ENCODE data around the gene CIAO2B.
"Not testable (repeated sequence)": the region's sequence is repeated elsewhere in the genome, so short reads cannot be mapped to it uniquely, and the experiment has no call there.

CIAO2B gene

DNA sequence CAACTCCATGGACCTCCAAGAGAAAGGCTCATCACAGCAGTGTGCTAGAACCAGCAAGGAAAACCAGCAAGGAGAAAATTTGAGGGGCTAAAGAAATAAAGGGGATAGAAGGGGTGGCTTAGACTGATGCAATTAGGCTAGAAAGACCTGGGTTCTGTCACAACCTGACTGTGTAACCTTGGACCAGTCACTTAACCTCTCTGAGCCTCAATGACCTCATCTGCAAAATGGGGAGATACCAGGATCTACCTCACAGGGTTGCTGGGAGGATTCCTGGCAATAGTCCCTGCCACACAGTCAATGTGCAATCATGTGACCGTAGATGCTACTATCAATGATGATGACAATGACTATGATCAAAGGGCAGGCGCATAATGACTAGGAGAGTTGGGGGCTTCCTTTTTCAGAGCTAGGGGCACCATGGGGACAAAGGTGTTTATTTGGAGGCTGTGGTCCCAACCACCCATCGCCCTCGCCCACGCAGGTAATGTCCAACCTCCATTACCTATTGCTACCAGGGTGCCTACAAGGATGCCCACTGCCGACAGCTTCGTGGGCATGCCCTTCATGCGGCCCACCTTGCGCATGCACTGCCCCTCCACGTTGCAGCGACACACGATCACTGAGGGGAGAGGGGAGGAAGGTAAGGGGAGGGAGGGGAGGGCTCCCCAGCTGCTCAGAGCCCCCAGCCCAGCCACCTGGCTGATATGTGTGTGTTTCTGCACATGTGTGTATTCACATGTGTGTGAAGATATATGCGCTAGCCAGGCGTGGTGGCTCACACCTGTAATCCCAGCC lies 25.2 kb downstream of the CIAO2B start:
- H3K27ac ChIP-seq, result no peak overlapping the region
- no peak overlapping the region for H3K4me3 ChIP-seq

DNA sequence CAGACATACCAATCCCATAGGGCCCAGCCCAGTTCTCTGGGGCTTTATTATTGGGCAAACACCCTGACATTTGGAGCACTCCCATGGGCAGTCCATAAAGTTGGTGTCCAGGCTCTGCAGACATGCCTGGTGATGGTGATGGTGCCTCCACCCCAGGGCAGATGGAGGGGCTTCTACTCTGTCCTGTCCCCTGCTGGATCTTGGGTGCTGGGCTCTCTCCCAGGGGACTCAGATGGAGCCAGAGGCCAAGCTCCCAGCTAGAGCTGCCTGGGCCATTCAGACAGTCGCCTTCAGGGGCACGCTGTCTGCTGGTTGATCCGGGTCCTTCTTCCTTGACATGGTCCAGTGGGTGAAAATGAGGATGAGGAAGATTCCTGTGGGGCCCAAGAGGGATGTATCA lies 26.1 kb downstream of the CIAO2B start:
- Histone ChIP-seq H3K4me3 (no peak overlapping the region), H3K27ac (no peak overlapping the region)

- Histone ChIP-seq H3K27ac (no peak overlapping the region), H3K4me3 (no peak overlapping the region)
These were observed 27.0 kb downstream of the CIAO2B start for GRCh38 chr16:66906916-66907836.

- peak overlapping the region in 1 of 21 experiments; percentile 14 for H3K27ac ChIP-seq
These were observed 28.3 kb downstream of the CIAO2B start for GRCh38 chr16:66905633-66906539.

GRCh38 chr16:66904846-66905632 lies 29.2 kb downstream of the CIAO2B start:
- Histone ChIP-seq H3K27ac (peak overlapping the region in 1 of 21 experiments; percentile 14), H3K4me3 (no peak overlapping the region)

More at GRCh38 chr16:66905633-66906539, 28.3 kb downstream of the CIAO2B start:
- no peak overlapping the region for H3K4me3 ChIP-seq

DNA sequence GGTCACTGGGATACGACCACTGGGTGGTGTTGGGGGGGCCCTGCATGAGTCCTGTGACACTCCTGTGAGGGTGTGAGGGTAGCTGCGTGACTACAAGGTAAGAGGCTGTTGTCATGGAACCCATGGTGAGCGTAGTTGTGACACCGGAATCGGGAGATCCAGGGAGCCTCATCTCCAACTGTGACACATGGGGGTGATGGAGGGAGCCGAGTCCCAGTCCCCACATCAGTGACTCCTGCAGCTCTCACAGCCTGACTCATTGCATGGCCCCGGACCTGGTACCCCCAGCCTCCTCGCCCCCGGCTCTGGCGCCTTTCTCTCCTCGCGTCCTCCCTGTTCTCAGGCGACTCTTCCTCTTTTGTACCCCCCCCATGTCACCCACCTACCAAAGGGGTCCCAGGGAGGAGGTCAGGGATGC lies 29.8 kb downstream of the CIAO2B start:
- H3K27ac ChIP-seq, result no peak overlapping the region

DNA sequence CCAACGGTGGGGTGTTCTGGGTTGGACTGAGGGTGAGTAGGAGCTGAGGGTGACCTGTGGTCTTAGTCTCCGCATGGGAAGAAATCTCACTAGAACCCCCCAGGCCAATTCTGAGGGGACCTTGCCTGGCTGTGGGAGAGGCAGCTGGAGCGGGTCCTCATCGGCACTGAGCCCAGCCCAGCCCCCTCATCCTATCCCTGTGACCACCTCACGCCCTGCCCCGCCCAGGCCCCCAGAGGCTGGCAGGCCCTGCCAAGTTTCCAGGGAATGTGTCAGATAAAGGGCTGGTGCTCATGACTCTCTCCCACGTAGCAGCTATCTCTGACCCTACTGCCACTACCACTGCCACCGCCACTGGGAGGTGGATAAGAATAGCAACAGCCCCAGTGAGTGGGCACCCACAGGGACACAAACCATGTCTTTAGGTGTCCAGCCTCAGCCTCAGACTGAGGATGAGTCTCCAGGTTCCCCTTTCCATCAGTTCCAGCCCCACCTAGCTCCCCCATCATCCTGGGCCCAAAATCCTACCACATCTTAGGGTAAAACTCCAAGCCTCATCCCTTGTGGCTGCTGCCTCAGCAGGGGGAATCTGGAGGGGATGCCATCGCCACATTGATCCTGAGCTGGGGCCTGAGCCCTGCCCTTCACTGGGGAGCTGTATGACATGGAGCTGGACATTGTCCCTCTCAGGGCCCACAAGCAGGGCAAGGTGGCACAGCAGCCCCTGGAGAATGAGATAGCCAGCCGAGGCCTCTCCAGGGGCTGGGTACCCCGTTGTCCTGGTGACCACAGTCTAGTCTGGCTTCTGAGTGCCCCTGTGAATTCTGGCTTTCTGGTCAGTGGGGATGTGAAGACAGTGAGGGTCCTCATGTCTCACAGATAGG lies 30.4 kb downstream of the CIAO2B start:
- H3K27ac ChIP-seq, result peak overlapping the region in 1 of 21 experiments; percentile 32
- H3K4me3 ChIP-seq, result no peak overlapping the region

More for the DNA sequence above, 29.8 kb downstream of the CIAO2B start:
- no peak overlapping the region for H3K4me3 ChIP-seq

GRCh38 chr16:66902648-66903543 lies 31.3 kb downstream of the CIAO2B start:
- peak overlapping the region in 1 of 21 experiments; percentile 32 for H3K27ac ChIP-seq

DNA sequence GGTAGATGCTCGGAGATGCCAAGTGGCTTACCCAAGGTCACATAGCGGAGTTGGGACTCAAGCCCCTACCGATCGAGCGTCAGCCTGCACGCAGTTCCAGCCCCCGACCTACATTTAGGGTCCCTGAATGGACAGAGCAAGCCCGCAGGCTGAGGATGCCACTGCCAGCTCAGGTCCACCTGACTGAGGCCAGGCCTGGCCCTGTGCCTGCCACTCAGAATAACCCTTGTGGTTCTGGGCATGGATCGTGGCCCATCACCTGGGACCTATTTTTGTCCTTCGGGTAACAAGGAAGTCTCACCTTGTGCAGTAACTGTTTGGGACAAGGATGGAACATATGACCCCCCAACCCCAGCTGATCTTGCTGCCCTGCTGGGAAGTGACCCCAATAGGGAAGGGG lies 32.6 kb downstream of the CIAO2B start:
- H3K27ac ChIP-seq, result peak overlapping the region in 3 of 21 experiments; percentile 23 to 77 (median 63)
- no peak overlapping the region for H3K4me3 ChIP-seq

More at GRCh38 chr16:66902648-66903543, 31.3 kb downstream of the CIAO2B start:
- no peak overlapping the region for H3K4me3 ChIP-seq

- Histone ChIP-seq H3K4me3 (no peak overlapping the region), H3K27ac (peak overlapping the region in 9 of 21 experiments; percentile 17 to 77 (median 56))
These were observed 33.3 kb downstream of the CIAO2B start for GRCh38 chr16:66900721-66901441.

GRCh38 chr16:66899945-66900710 lies 34.1 kb downstream of the CIAO2B start:
- peak overlapping the region in 9 of 21 experiments; percentile 17 to 77 (median 56) for H3K27ac ChIP-seq
- H3K4me3 ChIP-seq, result no peak overlapping the region

DNA sequence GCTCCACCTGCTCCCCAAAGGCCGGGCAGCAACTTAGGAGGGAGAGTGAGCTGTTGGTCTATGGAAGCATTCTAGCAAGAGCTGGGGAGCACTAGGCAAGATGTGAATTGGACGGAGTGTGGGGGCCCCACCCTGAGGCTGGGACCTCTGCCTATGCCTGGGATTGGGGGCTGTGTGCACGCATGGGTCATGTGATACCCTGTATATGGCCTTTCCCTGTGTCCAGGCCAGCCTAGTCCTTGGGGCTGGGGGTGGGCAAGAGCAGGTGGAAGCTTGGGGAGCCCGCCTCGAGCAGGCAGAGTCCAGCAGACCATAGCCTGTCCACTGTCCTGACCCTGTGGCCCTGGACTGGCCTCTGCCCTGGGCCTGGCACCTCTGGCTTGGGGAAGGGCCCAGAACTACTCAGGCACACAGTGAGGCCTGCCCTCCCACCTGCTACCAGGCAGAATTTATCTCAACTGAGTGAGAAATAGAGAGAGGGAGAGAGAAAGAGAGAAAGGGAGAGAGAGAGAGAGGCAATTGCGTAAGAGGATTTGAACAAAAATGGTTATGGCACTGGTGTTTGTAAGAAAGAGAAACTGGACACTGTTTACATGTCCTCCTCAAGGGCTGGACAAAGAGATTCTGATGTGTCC lies 34.8 kb downstream of the CIAO2B start:
- H3K4me3 ChIP-seq, result no peak overlapping the region
- peak overlapping the region in 6 of 21 experiments; percentile 20 to 77 (median 30) for H3K27ac ChIP-seq

- H3K27ac ChIP-seq, result peak overlapping the region in 1 of 21 experiments; percentile 22
These were observed 35.3 kb downstream of the CIAO2B start for GRCh38 chr16:66898933-66899309.

DNA sequence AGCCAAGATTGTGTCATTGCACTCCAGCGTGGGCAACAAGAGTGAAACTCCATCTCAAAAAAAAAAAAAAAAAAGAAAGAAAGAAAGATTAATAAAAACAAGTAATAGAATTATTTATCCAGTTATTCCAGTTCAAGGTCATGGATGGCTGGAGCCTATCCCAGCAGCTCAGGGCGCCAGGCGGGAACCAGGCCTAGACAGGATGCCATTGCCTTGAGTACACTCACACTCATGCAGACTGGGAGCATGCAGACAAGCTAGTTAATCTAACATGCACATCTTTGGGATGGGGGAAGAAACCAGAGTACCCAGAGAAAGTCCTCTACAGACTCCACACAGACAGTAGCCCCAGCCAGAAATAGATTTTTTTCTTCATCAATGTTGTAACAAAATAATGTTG lies 36.0 kb downstream of the CIAO2B start:
- H3K27ac ChIP-seq, result no peak overlapping the region
- H3K4me3 ChIP-seq, result no peak overlapping the region

More at GRCh38 chr16:66898933-66899309, 35.3 kb downstream of the CIAO2B start:
- H3K4me3 ChIP-seq, result no peak overlapping the region

GRCh38 chr16:66896682-66897081 lies 37.5 kb downstream of the CIAO2B start:
- not testable (repeated sequence) for H3K27ac ChIP-seq

More at GRCh38 chr16:66896682-66897081, 37.5 kb downstream of the CIAO2B start:
- not testable (repeated sequence) for H3K4me3 ChIP-seq

All from skin epidermis (tissue), 12 donors.